Activated T-cell treated with anti-CD3 and anti-CD28 coated beads for 4 hours (primary cell): Measurements from ENCODE around the gene SLC9A3.

Source experiments
- DNase-seq: peaks from one replicate; pipeline ENCODE4 v3.0.0-alpha.2; 2020

Gene SLC9A3

GRCh38 chr5:538271-538771, 14.1 kb upstream of the SLC9A3 start:
- no peak for DNase-seq

- no peak for DNase-seq
These were observed 13.4 kb upstream of the SLC9A3 start for GRCh38 chr5:537621-538071.

DNA sequence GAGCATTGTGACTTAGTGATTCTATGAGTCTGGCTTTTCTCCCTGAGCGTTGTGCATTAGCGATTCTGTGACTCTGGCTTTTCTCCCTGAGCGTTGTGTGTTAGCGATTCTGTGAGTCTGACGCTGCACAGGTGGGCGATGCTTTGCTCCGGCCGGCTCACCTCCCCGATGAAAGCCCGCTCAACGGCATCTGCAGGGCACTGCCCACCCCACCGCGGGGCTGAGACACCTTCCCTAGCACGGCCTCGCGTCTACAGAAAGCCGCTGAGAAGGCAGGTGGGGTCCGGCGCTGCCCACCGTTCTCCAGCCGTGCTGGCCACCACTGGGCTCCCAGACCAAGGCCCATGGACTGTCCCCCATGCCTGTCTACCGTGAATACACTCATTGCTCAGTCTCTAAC, 12.8 kb upstream of the SLC9A3 start:
- DNase-seq: no peak

- DNase-seq: no peak
These were observed 11.8 kb upstream of the SLC9A3 start for GRCh38 chr5:535846-536698.

- no peak for DNase-seq
These were observed 10.8 kb upstream of the SLC9A3 start for GRCh38 chr5:534743-535671.

GRCh38 chr5:533955-534742, 9.9 kb upstream of the SLC9A3 start:
- no peak for DNase-seq

DNA sequence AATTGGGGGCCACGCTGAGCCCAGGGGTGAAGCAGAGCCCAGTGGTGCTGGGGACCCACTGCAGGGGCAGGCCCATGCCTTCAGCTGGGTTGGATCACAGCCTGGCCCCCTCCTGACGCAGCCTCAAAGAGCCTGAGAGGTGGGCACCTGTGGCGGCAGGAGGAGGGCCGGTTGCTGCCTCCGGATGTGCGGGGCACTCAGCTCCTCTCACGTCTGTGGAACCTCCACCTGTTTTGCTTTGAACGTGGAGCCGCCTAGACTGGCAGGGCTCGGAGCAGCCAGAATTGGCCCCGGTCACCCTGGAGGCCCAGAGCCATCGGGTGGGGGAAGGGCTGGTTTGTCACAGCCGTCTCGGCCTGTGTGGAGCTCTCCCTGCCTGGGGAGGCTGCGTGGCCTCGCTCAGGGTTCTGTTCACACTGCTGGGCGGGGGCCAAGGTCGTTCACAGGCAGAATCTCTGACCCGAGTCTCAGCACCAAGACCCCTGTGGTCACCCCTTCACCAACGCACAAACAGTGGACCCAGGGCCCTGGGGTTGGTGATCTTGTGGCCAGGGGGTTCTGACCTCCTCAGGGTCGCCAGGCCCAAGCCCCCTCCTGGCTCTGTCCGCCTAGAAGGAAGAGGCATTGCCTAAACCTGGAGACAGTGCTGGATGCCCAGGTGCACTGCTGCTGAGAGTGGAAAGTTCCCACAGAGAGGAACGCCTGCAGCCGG, 9.2 kb upstream of the SLC9A3 start:
- DNase-seq: no peak

- no peak for DNase-seq
These were observed 8.4 kb upstream of the SLC9A3 start for GRCh38 chr5:532521-533242.

- no peak for DNase-seq
These were observed 7.6 kb upstream of the SLC9A3 start for GRCh38 chr5:531749-532315.

- DNase-seq: no peak
These were observed 7.0 kb upstream of the SLC9A3 start for GRCh38 chr5:531101-531748.

GRCh38 chr5:530001-530955, 6.0 kb upstream of the SLC9A3 start:
- DNase-seq: no peak

DNA sequence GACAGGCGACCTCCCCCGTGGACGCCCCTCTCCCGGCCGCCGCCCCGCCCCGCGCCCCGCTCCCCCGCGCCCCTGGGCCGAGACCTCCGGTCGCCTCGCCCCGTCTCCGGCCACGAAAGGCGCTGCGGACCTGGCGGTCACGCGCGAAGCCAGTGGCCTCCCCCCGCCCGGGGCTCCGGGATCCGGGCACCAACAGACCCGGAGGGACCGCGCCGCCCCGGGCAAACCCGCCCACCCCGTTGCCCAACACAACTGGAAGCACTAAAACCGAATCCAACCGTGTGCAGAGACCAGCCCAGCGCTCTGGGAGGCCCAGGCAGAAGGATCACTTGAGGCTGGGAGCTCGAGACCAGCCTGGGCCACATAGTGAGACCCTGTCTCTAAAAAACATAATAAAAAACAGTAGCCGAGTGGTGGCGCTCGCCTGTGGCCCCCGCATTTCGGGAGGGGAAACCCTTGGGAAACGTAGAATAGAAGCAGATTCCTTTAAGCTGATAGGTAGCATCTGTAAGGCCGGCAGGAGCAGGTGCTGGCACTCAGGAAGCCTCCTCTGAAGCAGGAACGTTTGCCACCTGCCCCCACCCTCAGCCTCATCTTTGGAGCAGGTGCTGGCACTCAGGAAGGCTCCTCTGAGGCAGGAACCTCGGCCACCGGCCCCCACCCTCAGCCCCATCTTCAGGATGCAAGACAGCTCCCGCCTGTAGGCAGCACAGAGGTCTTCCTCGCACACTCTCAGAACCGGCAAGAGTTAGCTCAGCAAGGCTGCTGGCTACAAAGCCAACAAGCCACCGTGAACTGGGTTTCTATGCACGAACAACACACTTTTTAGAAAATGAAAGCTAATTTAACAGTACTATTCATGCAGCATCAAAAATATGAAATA, 4.6 kb upstream of the SLC9A3 start:
- no peak for DNase-seq

- DNase-seq: no peak
These were observed 3.7 kb upstream of the SLC9A3 start for GRCh38 chr5:527646-528628.

- DNase-seq: no peak
These were observed 2.3 kb upstream of the SLC9A3 start for GRCh38 chr5:526456-527088.

- DNase-seq: no peak
These were observed 1.7 kb upstream of the SLC9A3 start for GRCh38 chr5:525916-526315.

- DNase-seq: no peak
These were observed 918 bp upstream of the SLC9A3 start for GRCh38 chr5:524973-525761.
